Nephron (organoid): ENCODE results near the gene B4GALT7.
A peak's percentile ranks its signal among the peaks of the same experiment; 100 is the strongest.

Source experiments
- H3K27ac Mint-ChIP-seq, 3 experiments: 2 replicates each; pipeline ENCODE4 v1.8.0; 2020; ENCODE audit warnings: mixed read lengths in 3 of 3, mild to moderate bottlenecking in 2 of 3, moderate library complexity in 1 of 3
- H3K27me3 Mint-ChIP-seq: 2 replicates; pipeline ENCODE4 v1.8.0; 2021; ENCODE audit warnings: low read depth, mild to moderate bottlenecking, moderate library complexity, mixed read lengths
- H3K36me3 Mint-ChIP-seq: 2 replicates; pipeline ENCODE4 v1.8.0; 2020; ENCODE audit warnings: low read depth, mixed read lengths
- H3K4me1 Mint-ChIP-seq: 2 replicates; pipeline ENCODE4 v1.8.0; 2020; ENCODE audit warnings: mixed read lengths
- H3K4me3 Mint-ChIP-seq, 3 experiments: 2 replicates each; pipeline ENCODE4 v1.8.0; 2020; ENCODE audit warnings: mild to moderate bottlenecking in 3 of 3, mixed read lengths in 3 of 3, moderate library complexity in 2 of 3
- H3K9me3 Mint-ChIP-seq: 2 replicates; pipeline ENCODE4 v1.8.0; 2020; ENCODE audit warnings: mixed read lengths
- CTCF ChIP-seq, 3 experiments: fragments of 200-600 bp; sonication (generic); IDR thresholded peaks; one replicate each; pipeline ENCODE4 v1.5.0; 2021; ENCODE audit warnings: antibody characterized with exemption in 3 of 3; ENCODE audit not compliant: unreplicated experiment in 3 of 3

B4GALT7 gene

GRCh38 chr5:177605078-177605477 is 5.1 kb downstream of the B4GALT7 start:
- Mint-ChIP-seq H3K27ac (no peak overlapping the region), H3K4me3 (peak overlapping the region in 2 of 3 experiments; percentile 23 to 57), H3K9me3 (no peaks in the 10 kb centered on the region), H3K27me3 (no peaks in the 10 kb centered on the region), H3K4me1 (peaks cover 15% of the 10 kb centered on the region), H3K36me3 (peaks cover 8% of the 10 kb centered on the region)
- TF ChIP-seq CTCF (IDR thresholded peaks at IDR 0.05; ENCODE audit: unreplicated experiment in 3 of 3), result no peak

DNA sequence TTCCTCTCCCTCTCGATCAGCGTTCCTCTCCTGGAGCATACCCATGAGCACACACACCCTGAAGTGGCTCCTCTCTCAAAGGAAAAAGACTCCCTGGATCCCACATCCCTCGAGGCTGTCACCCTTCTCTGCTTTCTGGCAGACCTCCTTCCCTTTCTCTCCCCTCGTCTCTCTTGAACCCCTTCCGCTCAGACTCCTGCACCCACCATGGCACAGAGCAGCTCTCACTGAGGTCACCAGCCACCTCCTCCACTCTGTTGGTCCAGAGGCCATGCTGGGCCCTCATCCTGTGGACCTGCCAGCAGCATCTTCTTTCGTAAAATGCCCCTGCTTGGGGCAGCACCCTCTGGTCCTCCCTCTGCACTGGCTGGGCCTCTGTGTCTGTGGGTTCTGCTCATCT is 5.7 kb downstream of the B4GALT7 start:
- Mint-ChIP-seq H3K9me3 (no peaks in the 10 kb centered on the region), H3K4me1 (peaks cover 10% of the 10 kb centered on the region), H3K36me3 (peaks cover 8% of the 10 kb centered on the region), H3K4me3 (no peak overlapping the region), H3K27me3 (no peaks in the 10 kb centered on the region), H3K27ac (no peak overlapping the region)
- no peak for TF ChIP-seq CTCF (IDR thresholded peaks at IDR 0.05; ENCODE audit: unreplicated experiment in 3 of 3)

DNA sequence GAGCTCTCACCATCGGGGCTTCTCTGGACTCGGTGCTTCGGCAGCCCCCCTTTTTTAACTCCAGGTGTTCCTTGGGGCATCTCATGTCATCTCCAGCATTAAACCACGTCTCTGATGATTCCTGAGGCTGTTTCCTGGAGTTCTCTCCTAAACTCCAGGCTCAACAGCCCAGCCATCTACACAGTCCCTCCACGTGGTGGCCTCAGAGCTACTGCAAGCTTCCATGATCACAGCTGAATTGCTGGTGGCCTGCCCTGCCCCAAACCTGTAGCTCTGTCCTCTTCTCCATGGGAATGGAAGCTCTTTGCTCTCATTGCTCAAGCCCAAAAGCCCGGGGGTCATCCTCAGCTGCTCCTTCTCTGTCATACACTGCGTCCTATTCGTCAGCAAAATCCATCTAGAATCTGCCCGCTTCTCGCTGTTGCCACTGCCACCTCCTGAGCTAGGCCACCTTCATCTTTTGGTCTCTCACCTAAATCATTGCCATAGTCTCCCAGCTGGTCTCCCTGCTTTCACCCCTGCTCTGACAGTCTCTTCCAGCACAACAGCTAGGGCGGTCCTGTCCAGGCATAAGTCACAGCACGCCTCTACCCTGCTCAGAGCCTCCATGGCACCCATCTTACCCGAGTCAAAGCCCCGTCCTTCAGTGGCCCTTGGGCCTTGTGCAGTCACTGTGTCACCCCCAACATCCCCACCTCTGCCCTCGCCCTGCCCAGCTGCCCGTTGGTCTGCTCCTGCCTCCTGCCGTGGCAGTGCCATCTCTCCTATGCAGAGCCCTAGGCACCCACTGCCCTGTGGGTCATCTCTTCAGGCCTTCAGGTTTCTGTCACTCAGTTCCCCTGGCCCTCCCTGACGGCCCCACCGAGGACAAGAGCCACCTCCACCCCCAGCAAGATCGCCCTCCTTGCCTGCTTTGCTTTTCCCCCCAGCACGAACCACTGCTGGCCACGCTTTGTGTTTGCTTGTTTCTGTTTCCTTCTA is 6.4 kb downstream of the B4GALT7 start:
- H3K9me3 Mint-ChIP-seq, result no peaks in the 10 kb centered on the region
- peak overlapping the region in 1 of 3 experiments; percentile 86 for H3K27ac Mint-ChIP-seq
- H3K4me3 Mint-ChIP-seq, result peak overlapping the region in 2 of 3 experiments; percentile 5 to 27
- H3K4me1 Mint-ChIP-seq, result peaks cover 3% of the 10 kb centered on the region
- peaks cover 8% of the 10 kb centered on the region for H3K36me3 Mint-ChIP-seq
- no peak for TF ChIP-seq CTCF (IDR thresholded peaks at IDR 0.05; ENCODE audit: unreplicated experiment in 3 of 3)
- no peaks in the 10 kb centered on the region for H3K27me3 Mint-ChIP-seq

GRCh38 chr5:177607115-177607451 is 7.2 kb downstream of the B4GALT7 start:
- no peak for TF ChIP-seq CTCF (IDR thresholded peaks at IDR 0.05; ENCODE audit: unreplicated experiment in 3 of 3)
- no peaks in the 10 kb centered on the region for H3K27me3 Mint-ChIP-seq
- H3K4me1 Mint-ChIP-seq, result no peaks in the 10 kb centered on the region
- peak overlapping the region in 1 of 3 experiments; percentile 5 for H3K4me3 Mint-ChIP-seq
- no peaks in the 10 kb centered on the region for H3K9me3 Mint-ChIP-seq
- H3K27ac Mint-ChIP-seq, result peak overlapping the region; percentile 33 to 86 (median 60)
- peaks cover 8% of the 10 kb centered on the region for H3K36me3 Mint-ChIP-seq

DNA sequence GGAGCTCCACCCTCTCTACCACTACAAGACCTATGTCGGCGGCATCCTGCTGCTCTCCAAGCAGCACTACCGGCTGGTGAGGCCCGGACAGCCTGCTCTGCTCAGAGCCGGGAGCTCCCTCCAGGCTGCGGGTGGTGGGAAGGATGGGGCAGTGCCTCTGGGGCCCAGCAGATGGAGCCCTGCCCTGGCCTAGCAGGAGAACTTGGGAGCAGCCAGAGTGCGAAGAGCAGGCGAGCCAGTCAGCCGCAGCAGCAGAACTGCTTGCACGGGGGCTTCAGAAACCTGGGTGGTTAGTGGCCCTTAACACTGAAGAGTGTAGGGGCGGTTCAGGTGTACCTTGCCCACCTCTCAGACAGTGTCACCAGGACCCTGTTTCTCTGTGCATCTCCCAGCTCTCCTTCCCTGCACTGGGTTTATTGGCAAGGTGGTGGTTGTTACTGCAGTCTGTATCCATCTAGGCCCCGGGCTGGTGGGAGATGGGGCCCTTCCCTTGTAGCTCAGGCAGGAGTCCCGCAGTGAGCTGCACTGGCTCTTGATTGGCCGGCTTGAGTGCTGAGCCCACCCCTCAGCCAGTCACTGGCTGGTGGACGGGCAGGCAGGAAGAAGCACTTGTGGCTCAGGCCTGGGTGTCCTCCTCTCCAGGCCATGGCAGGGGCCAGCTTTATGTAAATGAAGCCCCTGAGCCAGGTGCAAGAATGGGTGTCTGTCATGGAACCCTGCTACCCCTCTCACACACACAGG is 7.7 kb downstream of the B4GALT7 start:
- peak; percentile 91 to 93 (median 92) for TF ChIP-seq CTCF (IDR thresholded peaks at IDR 0.05; ENCODE audit: unreplicated experiment in 3 of 3)

More for the DNA sequence above, 7.7 kb downstream of the B4GALT7 start:
- H3K27me3 Mint-ChIP-seq, result no peaks in the 10 kb centered on the region
- peaks cover 8% of the 10 kb centered on the region for H3K36me3 Mint-ChIP-seq
- peak overlapping the region; percentile 33 to 86 (median 60) for H3K27ac Mint-ChIP-seq
- H3K9me3 Mint-ChIP-seq, result no peaks in the 10 kb centered on the region
- H3K4me3 Mint-ChIP-seq, result no peak overlapping the region
- H3K4me1 Mint-ChIP-seq, result no peaks in the 10 kb centered on the region
